GM18505 (cell line): ENCODE data around the gene EEPD1.
A peak's percentile ranks its signal among the peaks of the same experiment; 100 is the strongest.

Experiments used
- ATAC-seq: cut with Tn5 transposase; IDR thresholded peaks from one replicate; pipeline ENCODE4 v1.9.1; 2021; ENCODE audit not compliant: unreplicated experiment
- POLR2A ChIP-seq: IDR thresholded peaks from 4 replicates; pipeline ENCODE4 v1.6.1; 2011; ENCODE audit warnings: borderline replicate concordance; ENCODE audit not compliant: insufficient read depth, insufficient read length; ENCODE audit errors: extremely low read depth

The EEPD1 gene

GRCh38 chr7:36155811-36156361 is 2.8 kb downstream of the EEPD1 start:
- no peak for TF ChIP-seq POLR2A
- no peak for ATAC-seq

GRCh38 chr7:36157527-36158320 is 4.7 kb downstream of the EEPD1 start:
- ATAC-seq, result no peak
- TF ChIP-seq POLR2A, result no peak

DNA sequence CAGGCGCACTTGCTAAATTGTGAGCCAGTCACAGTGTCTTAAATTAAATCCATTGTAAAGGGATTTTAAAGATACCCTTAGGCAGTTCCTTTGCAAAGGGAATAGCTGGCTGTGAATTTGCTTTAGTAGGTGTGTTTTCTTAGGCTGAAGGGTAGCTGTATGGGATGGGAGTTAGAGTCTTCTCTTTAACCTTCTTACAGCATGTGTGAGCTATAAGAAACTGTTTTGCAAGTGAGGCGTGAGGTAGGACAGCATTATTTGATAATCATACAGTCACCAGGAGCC is 5.2 kb downstream of the EEPD1 start:
- no peak for TF ChIP-seq POLR2A
- no peak for ATAC-seq

DNA sequence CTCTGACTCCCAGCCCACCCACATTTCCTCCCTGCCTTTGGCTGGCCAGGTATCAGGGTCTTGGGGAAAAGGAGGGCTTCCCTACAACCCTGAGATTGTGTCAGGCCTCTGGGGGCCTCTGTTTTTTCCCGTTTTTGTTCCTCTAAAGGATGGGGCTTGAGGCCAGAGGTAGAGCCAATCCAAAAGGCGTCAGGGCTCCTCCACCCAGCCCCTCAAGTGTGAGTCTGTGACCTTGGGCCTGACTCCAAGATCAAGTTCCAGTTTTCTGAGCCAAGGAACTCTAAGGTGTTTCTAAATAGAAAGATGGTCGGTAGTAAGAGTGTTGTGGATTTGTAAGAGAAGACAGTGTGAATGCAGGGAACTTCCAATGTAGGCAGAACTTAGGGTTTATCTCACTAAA is 6.6 kb downstream of the EEPD1 start:
- TF ChIP-seq POLR2A, result no peak
- no peak for ATAC-seq

GRCh38 chr7:36160313-36160712 is 7.3 kb downstream of the EEPD1 start:
- ATAC-seq, result no peak

DNA sequence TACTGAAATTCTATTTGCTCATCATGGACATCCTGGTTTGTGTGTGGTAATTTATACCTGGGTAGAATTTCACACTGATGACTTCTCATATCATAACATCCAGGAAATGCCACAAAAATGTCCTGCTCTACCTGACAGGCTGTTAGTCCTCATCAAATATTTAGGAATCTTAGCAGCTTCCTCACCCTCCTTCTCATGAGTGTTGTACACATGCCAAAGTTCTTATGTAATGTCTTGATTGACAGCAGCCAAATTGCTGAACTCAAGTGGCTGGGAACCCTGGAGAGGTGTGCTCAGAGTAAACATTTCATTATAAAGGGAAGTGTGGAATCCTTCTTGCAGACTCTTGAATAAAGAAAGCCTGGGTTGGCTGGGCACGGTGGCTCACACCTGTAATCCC is 8.9 kb downstream of the EEPD1 start:
- no peak for ATAC-seq
- TF ChIP-seq POLR2A, result no peak

More at GRCh38 chr7:36160313-36160712, 7.3 kb downstream of the EEPD1 start:
- no peak for TF ChIP-seq POLR2A

- no peak for ATAC-seq
- TF ChIP-seq POLR2A, result no peak
These were observed 12.0 kb downstream of the EEPD1 start for GRCh38 chr7:36165059-36165458.

DNA sequence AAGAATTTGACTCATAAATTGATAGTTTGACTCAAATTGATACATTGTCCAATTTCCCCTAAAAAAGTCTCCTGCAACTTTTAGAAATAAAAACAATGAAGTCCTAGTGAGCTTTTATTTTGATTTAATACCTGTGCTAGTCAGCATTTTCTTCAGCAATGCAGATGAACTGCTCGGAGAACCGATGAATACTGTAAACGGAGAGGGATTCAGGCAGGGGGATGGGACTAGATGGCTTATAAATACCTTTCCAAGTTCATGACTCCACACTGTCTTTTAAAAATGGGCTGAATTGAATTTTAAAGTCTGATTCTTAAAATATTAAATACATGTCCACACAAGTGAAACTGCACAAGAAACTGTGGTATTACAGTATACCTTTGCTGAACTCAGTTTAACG is 12.7 kb downstream of the EEPD1 start:
- no peak for TF ChIP-seq POLR2A
- ATAC-seq, result no peak

DNA sequence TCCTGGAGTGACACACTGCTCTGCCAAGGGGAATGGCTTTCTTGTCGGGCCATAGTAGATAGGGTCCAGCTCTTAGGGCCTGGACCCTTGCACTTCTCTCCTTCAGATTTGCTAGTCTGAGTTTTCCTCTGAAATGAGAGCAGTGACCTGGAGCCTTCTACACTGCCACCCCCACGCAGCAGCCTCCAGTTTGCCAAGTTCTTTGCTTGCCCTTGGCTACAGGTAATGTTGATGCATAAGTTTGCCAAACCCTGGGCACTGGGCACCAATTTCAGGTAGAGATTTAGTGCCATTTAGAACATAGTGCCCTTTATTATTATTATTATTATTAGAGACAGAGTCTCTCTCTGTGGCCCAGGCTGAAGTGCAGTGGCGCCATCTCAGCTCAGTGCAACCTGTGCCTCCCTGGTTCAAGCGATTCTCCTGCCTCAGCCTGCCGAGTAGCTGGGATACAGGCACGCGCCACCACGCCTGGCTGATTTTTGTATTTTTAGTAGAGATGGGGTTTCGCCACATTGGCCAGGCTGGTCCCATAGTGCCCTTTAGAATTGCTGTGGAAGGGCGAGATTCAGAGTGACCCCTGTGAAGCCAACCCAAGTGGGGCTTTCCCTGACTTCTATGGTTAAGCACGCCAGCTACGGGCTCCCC is 14.5 kb downstream of the EEPD1 start:
- no peak for ATAC-seq
- no peak for TF ChIP-seq POLR2A

DNA sequence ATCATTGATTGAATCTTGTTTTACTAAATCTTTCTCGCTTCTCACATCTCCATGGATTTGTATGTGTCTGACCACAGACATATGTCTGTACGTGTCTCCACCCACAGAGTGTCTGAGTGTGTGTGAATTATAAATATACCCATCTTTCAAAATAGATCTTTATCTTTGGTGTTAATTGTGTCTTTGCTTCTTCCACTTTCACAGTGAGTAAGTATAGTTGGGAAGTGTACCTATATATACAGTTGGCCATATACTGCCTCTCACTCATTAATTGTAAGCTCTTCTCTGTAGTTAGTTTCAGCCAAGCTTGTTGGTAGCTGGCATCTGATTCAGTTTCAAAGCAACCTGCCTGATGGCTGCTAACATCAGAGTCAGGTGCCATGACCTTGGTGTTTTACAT is 18.4 kb downstream of the EEPD1 start:
- TF ChIP-seq POLR2A, result no peak
- ATAC-seq, result peak; percentile 66

DNA sequence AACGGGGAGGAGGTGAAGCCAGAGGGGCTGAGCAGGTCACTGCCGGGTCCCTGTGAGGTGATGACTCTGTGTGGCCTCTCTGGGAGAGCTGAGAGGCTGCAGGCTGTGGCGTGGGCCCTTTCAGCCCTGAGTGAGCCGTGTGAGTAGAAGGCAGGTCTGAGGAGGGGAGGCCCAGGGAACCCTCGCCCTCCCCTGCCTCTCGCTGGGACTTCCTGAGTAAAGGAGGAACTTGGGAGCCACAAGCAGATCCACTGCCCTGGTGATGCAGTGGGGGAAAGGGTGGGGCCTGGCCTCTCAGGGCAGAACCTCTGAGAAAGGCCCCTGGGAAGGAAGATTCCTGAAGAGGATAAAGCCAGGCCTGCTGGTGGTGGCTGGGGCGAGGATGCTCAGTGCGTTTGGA is 22.8 kb downstream of the EEPD1 start:
- no peak for TF ChIP-seq POLR2A
- no peak for ATAC-seq

- no peak for TF ChIP-seq POLR2A
- no peak for ATAC-seq
These were observed 23.6 kb downstream of the EEPD1 start for GRCh38 chr7:36176697-36177096.

DNA sequence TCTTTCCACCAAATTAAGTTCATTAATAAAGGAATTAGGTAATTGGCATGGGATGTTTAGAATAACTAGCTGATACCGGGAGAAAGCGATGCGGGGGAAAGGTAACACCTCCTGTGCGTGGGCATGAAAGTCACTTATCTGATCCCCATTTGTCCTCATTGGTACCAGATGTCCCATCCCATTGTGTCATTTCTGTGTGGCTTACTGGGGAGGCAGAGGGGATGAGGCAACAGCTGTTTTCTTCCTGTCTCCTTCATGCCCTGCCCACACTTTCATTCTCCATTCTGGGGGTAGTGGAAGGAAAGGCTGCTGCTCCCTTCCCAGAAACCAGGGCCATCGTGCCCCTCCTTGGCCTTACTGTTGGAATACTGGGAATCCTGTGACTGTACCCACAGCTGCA is 27.1 kb downstream of the EEPD1 start:
- no peak for TF ChIP-seq POLR2A
- no peak for ATAC-seq

DNA sequence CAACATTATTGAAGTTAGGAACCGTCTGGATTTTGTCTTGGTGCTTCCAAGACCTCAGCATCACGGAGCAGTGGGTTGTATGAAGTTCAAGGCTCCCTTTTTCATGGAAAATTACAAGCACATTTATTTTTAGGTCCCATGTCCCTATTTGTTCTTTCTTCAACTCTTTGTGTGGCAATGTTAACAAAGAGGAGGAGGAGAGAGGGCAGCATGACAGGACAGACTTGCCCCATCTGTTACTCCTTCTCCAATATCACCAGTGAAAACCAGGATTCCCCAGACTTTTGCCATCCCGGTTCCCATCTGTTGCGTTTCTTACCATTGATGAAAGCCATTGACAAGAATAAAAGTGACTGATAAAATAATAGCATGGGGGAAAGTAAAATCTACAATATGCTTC is 28.6 kb downstream of the EEPD1 start:
- ATAC-seq, result no peak
- TF ChIP-seq POLR2A, result no peak
